Tibial nerve (tissue), 3 donors: ENCODE measurements around the gene BCL2A1.
"Not testable (repeated sequence)": the region's sequence is repeated elsewhere in the genome, so short reads cannot be mapped to it uniquely, and the experiment has no call there.

Source experiments
- CTCF ChIP-seq, 5 experiments: fragments of 200-600 bp in 3 of 5; fragments of 450-650 bp in 2 of 5; sonication (generic) in 3 of 5; IDR thresholded peaks; one replicate each; pipeline ENCODE4 v1.5.1; 2016 to 2019; ENCODE audit warnings: antibody characterized with exemption in 5 of 5, mild to moderate bottlenecking in 3 of 5, moderate library complexity in 2 of 5
- POLR2A ChIP-seq, 2 donors: fragments of 450-650 bp; IDR thresholded peaks; one replicate each; pipeline ENCODE4 v1.6.1; 2017; ENCODE audit warnings: antibody characterized with exemption in 2 of 2, mild to moderate bottlenecking in 2 of 2, moderate library complexity in 2 of 2

GRCh38 chr15:80020149-80020548, 49.2 kb upstream of the BCL2A1 start:
- not testable (repeated sequence) for TF ChIP-seq CTCF, POLR2A (IDR thresholded peaks at IDR 0.05)
